Loucy (cell line): ENCODE measurements around the gene PHKA1.

ENCODE experiments used
- H2AFZ ChIP-seq: fragments of 200-600 bp; sonication (generic); 2 replicates; pipeline ENCODE4 v1.6.0; 2016; ENCODE audit warnings: antibody characterized with exemption, mild to moderate bottlenecking, low read length, moderate library complexity
- H3F3A ChIP-seq: fragments of 200-600 bp; 2 replicates; pipeline ENCODE4 v1.6.0; 2016; ENCODE audit warnings: antibody characterized with exemption, low read depth, mild to moderate bottlenecking
- H3K27me3 ChIP-seq: fragments of 200-600 bp; sonication (generic); 2 replicates; pipeline ENCODE4 v1.6.1; 2014; ENCODE audit warnings: low read length, mild to moderate bottlenecking; ENCODE audit not compliant: insufficient read depth, poor library complexity, severe bottlenecking
- H3K36me3 ChIP-seq: fragments of 200-600 bp; sonication (generic); 2 replicates; pipeline ENCODE4 v1.6.1; 2016; ENCODE audit warnings: low read length; ENCODE audit not compliant: insufficient read depth
- H3K4me1 ChIP-seq: fragments of 200-600 bp; sonication (generic); 2 replicates; pipeline ENCODE4 v1.5.1; 2014; ENCODE audit warnings: low read length, mild to moderate bottlenecking; ENCODE audit not compliant: insufficient read depth, poor library complexity, severe bottlenecking
- H3K4me2 ChIP-seq: fragments of 200-600 bp; sonication (generic); 2 replicates; pipeline ENCODE4 v1.6.0; 2014; ENCODE audit warnings: antibody characterized with exemption, low read length, low read depth, mild to moderate bottlenecking; ENCODE audit not compliant: poor library complexity, severe bottlenecking
- H3K4me3 ChIP-seq: fragments of 200-600 bp; sonication (generic); 2 replicates; pipeline ENCODE4 v1.5.1; 2014; ENCODE audit warnings: low read length, mild to moderate bottlenecking, mixed read lengths; ENCODE audit not compliant: poor library complexity, severe bottlenecking
- H3K79me2 ChIP-seq: fragments of 200-600 bp; sonication (generic); 2 replicates; pipeline ENCODE4 v1.6.1; 2014; ENCODE audit warnings: low read length; ENCODE audit not compliant: insufficient read depth
- H3K9ac ChIP-seq: fragments of 200-600 bp; sonication (generic); 2 replicates; pipeline ENCODE4 v1.6.0; 2014; ENCODE audit warnings: mild to moderate bottlenecking, low read depth, low read length, moderate library complexity; ENCODE audit not compliant: poor library complexity, severe bottlenecking
- H3K9me2 ChIP-seq: fragments of 200-600 bp; sonication (generic); replicated peaks from 2 replicates; pipeline ENCODE4 v1.6.1; 2016; ENCODE audit warnings: low read depth, low read length, mixed read lengths
- H3K9me3 ChIP-seq: fragments of 200-600 bp; sonication (generic); 2 replicates; pipeline ENCODE4 v1.6.1; 2014; ENCODE audit warnings: mild to moderate bottlenecking, antibody characterized with exemption, low read length, low read depth; ENCODE audit not compliant: insufficient read depth
- H4K20me1 ChIP-seq: fragments of 200-600 bp; sonication (generic); 2 replicates; pipeline ENCODE4 v1.6.0; 2014; ENCODE audit warnings: antibody characterized with exemption, low read length, mild to moderate bottlenecking; ENCODE audit not compliant: insufficient read depth, poor library complexity, severe bottlenecking
- EZH2phosphoT487 ChIP-seq: fragments of 200-600 bp; IDR thresholded peaks from 2 replicates; pipeline ENCODE4 v1.6.1; 2018; ENCODE audit warnings: antibody characterized with exemption, mild to moderate bottlenecking, moderate library complexity, borderline replicate concordance
- TF ChIP-seq, protein P1 (sequence below): fragments of 200-600 bp; sonication (generic); conservative IDR thresholded peaks from 2 replicates; pipeline ENCODE4 v1.5.1; 2014; ENCODE audit warnings: mild to moderate bottlenecking, antibody characterized with exemption, low read length

PHKA1 gene

GRCh38 chrX:72693477-72693876 lies 20.6 kb downstream of the PHKA1 start:
- H3K4me1 ChIP-seq, result no peaks in the 10 kb centered on the region
- H3K4me3 ChIP-seq, result no peak overlapping the region
- H3K9me3 ChIP-seq, result no peaks in the 10 kb centered on the region
- H3K36me3 ChIP-seq, result no peaks in the 10 kb centered on the region
- H3F3A ChIP-seq, result no peaks in the 10 kb centered on the region
- H2AFZ ChIP-seq, result no peak overlapping the region
- no peak overlapping the region for H3K4me2 ChIP-seq
- no peaks in the 10 kb centered on the region for H3K9me2 ChIP-seq
- H3K79me2 ChIP-seq, result no peaks in the 10 kb centered on the region
- H3K9ac ChIP-seq, result no peak overlapping the region
- H4K20me1 ChIP-seq, result no peaks in the 10 kb centered on the region
- no peaks in the 10 kb centered on the region for H3K27me3 ChIP-seq
- TF ChIP-seq EZH2phosphoT487, result no peak
- TF ChIP-seq, protein P1, sequence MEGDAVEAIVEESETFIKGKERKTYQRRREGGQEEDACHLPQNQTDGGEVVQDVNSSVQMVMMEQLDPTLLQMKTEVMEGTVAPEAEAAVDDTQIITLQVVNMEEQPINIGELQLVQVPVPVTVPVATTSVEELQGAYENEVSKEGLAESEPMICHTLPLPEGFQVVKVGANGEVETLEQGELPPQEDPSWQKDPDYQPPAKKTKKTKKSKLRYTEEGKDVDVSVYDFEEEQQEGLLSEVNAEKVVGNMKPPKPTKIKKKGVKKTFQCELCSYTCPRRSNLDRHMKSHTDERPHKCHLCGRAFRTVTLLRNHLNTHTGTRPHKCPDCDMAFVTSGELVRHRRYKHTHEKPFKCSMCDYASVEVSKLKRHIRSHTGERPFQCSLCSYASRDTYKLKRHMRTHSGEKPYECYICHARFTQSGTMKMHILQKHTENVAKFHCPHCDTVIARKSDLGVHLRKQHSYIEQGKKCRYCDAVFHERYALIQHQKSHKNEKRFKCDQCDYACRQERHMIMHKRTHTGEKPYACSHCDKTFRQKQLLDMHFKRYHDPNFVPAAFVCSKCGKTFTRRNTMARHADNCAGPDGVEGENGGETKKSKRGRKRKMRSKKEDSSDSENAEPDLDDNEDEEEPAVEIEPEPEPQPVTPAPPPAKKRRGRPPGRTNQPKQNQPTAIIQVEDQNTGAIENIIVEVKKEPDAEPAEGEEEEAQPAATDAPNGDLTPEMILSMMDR, result no peak

- Histone ChIP-seq H3K4me3 (no peak overlapping the region), H3K9me3 (no peaks in the 10 kb centered on the region), H4K20me1 (no peaks in the 10 kb centered on the region), H3F3A (no peaks in the 10 kb centered on the region), H3K9ac (no peak overlapping the region), H3K27me3 (no peaks in the 10 kb centered on the region), H3K79me2 (no peaks in the 10 kb centered on the region), H3K4me2 (no peak overlapping the region), H2AFZ (no peak overlapping the region), H3K36me3 (no peaks in the 10 kb centered on the region), H3K9me2 (no peaks in the 10 kb centered on the region), H3K4me1 (no peaks in the 10 kb centered on the region)
- TF ChIP-seq, protein P1, result no peak
- no peak for TF ChIP-seq EZH2phosphoT487
Measured at GRCh38 chrX:72687396-72687795, 26.7 kb downstream of the PHKA1 start.

- no peak overlapping the region for H3K4me3 ChIP-seq
- no peaks in the 10 kb centered on the region for H3K9me2 ChIP-seq
- TF ChIP-seq EZH2phosphoT487, result no peak
- TF ChIP-seq, protein P1, result no peak
- no peak overlapping the region for H3K4me2 ChIP-seq
- no peaks in the 10 kb centered on the region for H3K27me3 ChIP-seq
- H3K9ac ChIP-seq, result no peak overlapping the region
- no peaks in the 10 kb centered on the region for H3K79me2 ChIP-seq
- no peaks in the 10 kb centered on the region for H3K4me1 ChIP-seq
- H3K36me3 ChIP-seq, result no peaks in the 10 kb centered on the region
- no peak overlapping the region for H2AFZ ChIP-seq
- no peaks in the 10 kb centered on the region for H3K9me3 ChIP-seq
- H4K20me1 ChIP-seq, result no peaks in the 10 kb centered on the region
- H3F3A ChIP-seq, result no peaks in the 10 kb centered on the region
Measured at GRCh38 chrX:72685810-72686456, 28.2 kb downstream of the PHKA1 start.
